Measurements from ENCODE around the gene NPTX1. TPM values are rescaled to one million over a fixed set of nuclear protein-coding genes. Genes with fewer than 3 reads are reported as not detected.

The NPTX1 gene
- total RNA-seq, 1 donor, result under 0.01 TPM

GRCh38 chr17:80427366-80428282 is 48.8 kb downstream of the NPTX1 start:
- H3K27me3 ChIP-seq (ENCODE audit: insufficient read depth, low read length), result no peaks in the 10 kb centered on the region
- no peak overlapping the region for H3K4me3 ChIP-seq (ENCODE audit: low read length)
- H3K4me1 ChIP-seq (ENCODE audit: insufficient read depth, low read length), result peaks cover 12% of the 10 kb centered on the region
- H3K9me3 ChIP-seq (ENCODE audit: low read depth, low read length), result no peaks in the 10 kb centered on the region

DNA sequence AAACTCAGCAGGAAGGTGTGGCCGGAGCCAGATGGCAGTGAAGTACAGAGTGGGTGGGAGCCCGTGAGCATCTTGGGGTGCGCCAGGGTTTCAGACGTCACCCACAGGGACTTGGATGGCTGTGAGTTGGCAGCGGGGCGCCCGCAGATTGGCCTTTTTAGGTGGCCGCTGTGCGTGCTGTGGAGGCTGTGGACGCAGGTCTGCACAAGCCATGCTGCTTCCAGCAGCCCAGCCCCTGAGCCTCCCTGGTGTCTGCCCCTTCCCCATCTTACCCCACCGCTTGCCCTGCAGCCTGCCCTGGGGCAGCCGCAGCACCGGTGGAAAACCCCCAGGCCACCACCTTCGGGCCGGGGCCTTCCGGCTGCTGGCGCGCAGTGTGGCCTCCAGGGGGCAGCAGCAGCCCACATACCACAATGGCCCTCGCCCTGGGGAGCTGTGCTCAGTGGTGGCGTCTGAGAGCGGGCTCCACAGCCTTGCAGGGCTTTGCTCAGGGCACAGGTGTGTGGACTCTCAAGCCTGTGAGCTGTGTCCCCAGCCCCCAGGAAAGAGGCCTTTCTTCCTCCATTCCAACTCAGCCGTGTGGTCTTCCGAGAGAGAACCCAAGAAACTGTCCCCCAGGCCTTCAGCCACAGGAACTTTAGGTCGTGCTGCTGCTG is 49.6 kb downstream of the NPTX1 start:
- H3K4me1 ChIP-seq (ENCODE audit: insufficient read depth, low read length), result peaks cover 12% of the 10 kb centered on the region
- H3K27me3 ChIP-seq (ENCODE audit: insufficient read depth, low read length), result no peaks in the 10 kb centered on the region
- H3K9me3 ChIP-seq (ENCODE audit: low read depth, low read length), result no peaks in the 10 kb centered on the region
- no peak overlapping the region for H3K4me3 ChIP-seq (ENCODE audit: low read length)

DNA sequence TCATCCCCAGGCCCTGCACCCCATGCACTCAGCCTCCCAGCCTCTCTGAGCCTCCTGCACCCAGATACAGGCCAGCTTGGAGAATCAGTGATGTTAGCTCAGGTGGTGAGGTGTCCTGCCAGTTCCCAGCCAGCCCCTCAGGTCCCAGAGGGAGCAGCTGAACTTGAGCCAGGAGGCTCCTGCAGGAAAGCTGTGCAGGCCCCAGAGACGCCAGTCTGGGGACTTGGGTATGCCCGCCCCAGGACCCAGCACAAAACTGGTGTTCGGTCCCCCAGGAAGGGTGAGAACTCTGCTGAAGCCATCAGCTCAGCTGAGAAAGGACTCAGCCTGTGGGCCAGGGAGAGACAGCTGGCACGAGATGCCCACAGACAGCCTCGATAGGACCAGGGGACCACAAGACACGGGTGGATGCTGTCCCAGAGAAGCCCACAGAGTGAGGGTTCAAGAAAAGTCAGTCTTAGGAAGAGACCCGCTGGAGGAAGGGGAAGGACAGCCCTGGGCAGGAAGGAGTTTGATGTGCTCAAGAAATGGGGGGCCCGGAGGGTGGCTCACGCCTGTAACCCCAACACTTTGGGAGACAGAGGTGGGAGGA is 50.5 kb downstream of the NPTX1 start:
- Histone ChIP-seq H3K27me3 (ENCODE audit: insufficient read depth, low read length) (no peaks in the 10 kb centered on the region), H3K4me3 (ENCODE audit: low read length) (no peak overlapping the region)

DNA sequence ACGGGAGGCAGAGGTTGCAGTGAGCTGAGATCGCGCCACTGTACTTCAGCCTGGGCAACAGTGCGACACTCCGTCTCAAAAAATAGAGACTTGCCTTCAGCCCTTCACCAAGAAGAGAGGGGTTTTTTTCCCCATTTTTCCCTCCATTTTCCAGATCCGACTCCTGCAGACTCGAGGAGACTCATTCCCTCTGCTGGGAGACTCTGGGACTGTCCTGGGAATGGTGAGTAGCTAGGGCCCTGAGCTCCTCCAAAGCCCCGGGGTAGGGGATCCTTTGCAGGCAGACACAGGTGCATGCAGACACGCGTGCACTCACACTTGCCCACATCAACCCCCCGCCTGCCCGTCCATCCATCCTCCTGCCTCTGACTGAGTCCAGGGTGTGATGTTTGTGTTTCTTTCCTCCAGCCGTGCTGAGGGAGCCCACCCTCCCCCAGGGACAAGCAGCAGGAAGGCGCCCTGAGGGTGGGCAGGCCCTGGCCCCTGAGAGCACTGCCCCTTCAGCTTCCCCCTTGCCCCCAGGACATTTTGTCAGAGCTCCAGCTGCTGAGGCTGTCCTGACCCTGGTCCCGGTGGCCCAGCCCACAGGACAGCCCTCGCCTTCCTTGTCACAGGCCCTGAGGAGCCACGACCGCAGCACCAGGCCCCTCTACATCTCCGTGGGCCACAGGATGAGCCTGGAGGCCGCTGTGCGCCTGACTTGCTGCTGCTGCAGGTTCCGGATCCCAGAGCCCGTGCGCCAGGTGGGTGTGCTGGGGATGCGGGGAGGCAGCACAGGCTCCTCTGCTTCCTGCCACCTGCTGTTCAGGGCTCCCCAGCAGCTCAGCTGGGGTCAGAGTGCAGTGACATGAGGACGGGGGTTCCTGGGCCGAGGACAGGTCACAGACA is 51.3 kb downstream of the NPTX1 start:
- Histone ChIP-seq H3K9me3 (ENCODE audit: low read depth, low read length) (no peaks in the 10 kb centered on the region), H3K4me3 (ENCODE audit: low read length) (no peak overlapping the region), H3K4me1 (ENCODE audit: insufficient read depth, low read length) (peaks cover 12% of the 10 kb centered on the region), H3K27me3 (ENCODE audit: insufficient read depth, low read length) (no peaks in the 10 kb centered on the region)

More for the DNA sequence above, 50.5 kb downstream of the NPTX1 start:
- Histone ChIP-seq H3K4me1 (ENCODE audit: insufficient read depth, low read length) (peaks cover 12% of the 10 kb centered on the region), H3K9me3 (ENCODE audit: low read depth, low read length) (no peaks in the 10 kb centered on the region)

DNA sequence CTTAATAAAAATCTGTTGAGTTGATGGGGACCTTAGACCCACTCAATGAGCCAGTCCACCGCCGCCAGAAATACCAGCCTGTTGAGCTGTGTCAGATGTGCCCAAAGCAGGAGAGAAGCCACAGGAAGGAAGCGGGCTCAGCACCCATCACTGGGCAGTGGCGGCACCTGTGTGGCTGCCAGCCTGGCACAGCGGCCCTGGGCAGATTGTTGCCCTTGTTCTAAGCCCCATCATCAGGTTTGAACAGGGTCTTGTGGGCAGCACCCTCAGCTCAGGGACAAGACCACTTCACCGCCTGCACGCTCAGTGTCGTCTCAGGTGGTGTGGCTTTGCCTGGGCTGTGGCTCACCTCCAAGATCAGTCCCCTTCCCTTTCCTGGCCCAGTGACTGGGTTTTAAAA is 52.1 kb downstream of the NPTX1 start:
- no peak overlapping the region for H3K4me3 ChIP-seq (ENCODE audit: low read length)

GRCh38 chr17:80423536-80424225 is 52.7 kb downstream of the NPTX1 start:
- Histone ChIP-seq H3K4me3 (ENCODE audit: low read length) (no peak overlapping the region), H3K9me3 (ENCODE audit: low read depth, low read length) (no peaks in the 10 kb centered on the region), H3K27me3 (ENCODE audit: insufficient read depth, low read length) (no peaks in the 10 kb centered on the region), H3K4me1 (ENCODE audit: insufficient read depth, low read length) (peaks cover 12% of the 10 kb centered on the region)

More for the DNA sequence above, 52.1 kb downstream of the NPTX1 start:
- no peaks in the 10 kb centered on the region for H3K9me3 ChIP-seq (ENCODE audit: low read depth, low read length)
- H3K4me1 ChIP-seq (ENCODE audit: insufficient read depth, low read length), result peaks cover 12% of the 10 kb centered on the region
- no peaks in the 10 kb centered on the region for H3K27me3 ChIP-seq (ENCODE audit: insufficient read depth, low read length)

DNA sequence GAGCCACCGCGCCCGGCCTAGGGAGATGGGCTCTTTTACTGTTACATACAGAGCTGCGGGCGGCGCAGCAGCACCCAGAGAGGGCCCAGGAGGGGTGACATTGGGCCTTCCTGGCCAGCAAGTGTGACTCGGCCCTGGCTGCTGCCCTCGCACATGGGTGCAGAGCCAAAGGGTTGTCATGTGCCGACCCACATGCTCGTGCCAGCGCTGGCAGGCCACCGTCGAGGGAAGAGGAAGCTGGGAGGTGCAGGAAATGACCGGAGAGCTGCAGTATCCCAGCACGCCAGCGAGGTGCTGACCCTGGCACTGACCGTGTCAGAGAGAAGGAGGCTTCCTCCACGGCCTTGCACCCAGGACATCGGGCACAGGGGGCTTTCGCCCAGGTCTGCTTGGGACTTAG is 53.4 kb downstream of the NPTX1 start:
- no peaks in the 10 kb centered on the region for H3K9me3 ChIP-seq (ENCODE audit: low read depth, low read length)
- H3K4me3 ChIP-seq (ENCODE audit: low read length), result no peak overlapping the region
- no peaks in the 10 kb centered on the region for H3K27me3 ChIP-seq (ENCODE audit: insufficient read depth, low read length)
- H3K4me1 ChIP-seq (ENCODE audit: insufficient read depth, low read length), result peaks cover 12% of the 10 kb centered on the region

DNA sequence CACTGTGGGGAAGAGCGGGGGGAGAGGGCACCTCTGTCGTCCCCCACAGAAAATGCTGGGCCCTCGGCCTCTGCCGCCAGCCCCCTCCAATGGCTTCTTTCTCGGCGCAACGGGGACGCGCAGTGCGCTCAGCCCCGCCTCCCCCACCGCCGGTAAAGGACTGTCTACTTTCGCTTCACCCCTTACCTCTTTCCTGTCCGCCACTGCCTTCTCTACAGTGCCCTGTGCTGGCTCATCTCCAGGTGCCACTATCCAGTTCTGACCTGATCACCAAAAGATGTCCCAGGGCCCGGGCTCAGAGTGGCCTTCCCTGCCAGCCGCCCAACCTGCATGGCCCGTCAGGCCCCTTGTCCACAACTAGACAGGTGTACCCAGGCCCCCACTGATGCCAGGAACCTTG is 54.1 kb downstream of the NPTX1 start:
- Histone ChIP-seq H3K9me3 (ENCODE audit: low read depth, low read length) (no peaks in the 10 kb centered on the region), H3K27me3 (ENCODE audit: insufficient read depth, low read length) (no peaks in the 10 kb centered on the region), H3K4me3 (ENCODE audit: low read length) (no peak overlapping the region), H3K4me1 (ENCODE audit: insufficient read depth, low read length) (peaks cover 12% of the 10 kb centered on the region)

DNA sequence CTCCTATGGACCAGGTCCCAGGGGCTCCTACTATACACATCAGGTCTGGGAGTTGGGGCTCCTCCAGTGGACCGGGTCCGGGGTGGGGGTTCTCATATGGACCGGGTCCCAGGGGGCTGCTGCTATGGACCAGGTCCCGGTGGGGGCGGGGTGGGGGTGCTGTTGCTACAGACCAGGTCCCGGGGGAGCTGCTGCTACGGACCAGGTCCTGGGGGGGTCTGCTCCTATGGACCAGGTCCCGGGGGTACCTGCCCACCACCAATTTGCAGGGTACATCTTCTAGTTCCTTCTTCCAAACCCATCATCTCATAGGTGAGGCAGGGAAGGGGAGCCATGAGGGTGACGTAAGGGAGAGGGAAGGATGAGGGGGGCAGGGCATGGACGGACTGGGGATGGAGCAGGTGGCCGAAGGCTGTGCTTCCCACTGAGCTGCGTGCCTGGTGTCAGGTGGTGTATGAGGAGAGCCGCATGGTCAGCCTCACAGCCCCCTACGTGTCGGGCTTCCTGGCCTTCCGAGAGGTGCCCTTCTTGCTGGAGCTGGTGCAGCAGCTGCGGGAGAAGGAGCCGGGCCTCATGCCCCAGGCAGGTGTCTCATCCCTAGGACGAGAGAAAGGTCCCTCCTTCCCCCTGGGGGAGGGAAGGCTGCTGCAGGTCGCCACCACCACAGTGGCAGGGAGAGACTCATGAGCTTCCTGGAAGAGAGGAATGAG is 54.9 kb downstream of the NPTX1 start:
- H3K4me3 ChIP-seq (ENCODE audit: low read length), result no peak overlapping the region
- peaks cover 7% of the 10 kb centered on the region for H3K4me1 ChIP-seq (ENCODE audit: insufficient read depth, low read length)
- H3K27me3 ChIP-seq (ENCODE audit: insufficient read depth, low read length), result no peaks in the 10 kb centered on the region
- H3K9me3 ChIP-seq (ENCODE audit: low read depth, low read length), result no peaks in the 10 kb centered on the region

GRCh38 chr17:80419255-80419654 is 57.2 kb downstream of the NPTX1 start:
- Histone ChIP-seq H3K4me3 (ENCODE audit: low read length) (no peak overlapping the region), H3K9me3 (ENCODE audit: low read depth, low read length) (no peaks in the 10 kb centered on the region), H3K4me1 (ENCODE audit: insufficient read depth, low read length) (peaks cover 19% of the 10 kb centered on the region), H3K27me3 (ENCODE audit: insufficient read depth, low read length) (no peaks in the 10 kb centered on the region)

- Histone ChIP-seq H3K9me3 (ENCODE audit: low read depth, low read length) (no peaks in the 10 kb centered on the region), H3K4me1 (ENCODE audit: insufficient read depth, low read length) (peaks cover 17% of the 10 kb centered on the region), H3K4me3 (ENCODE audit: low read length) (no peak overlapping the region), H3K27me3 (ENCODE audit: insufficient read depth, low read length) (peaks cover 4% of the 10 kb centered on the region)
Measured at GRCh38 chr17:80418589-80418988, 57.8 kb downstream of the NPTX1 start.

All from mononuclear cell (primary cell).